GM12865 (cell line): ENCODE measurements around the gene CLEC2L.
A peak's percentile ranks its signal among the peaks of the same experiment; 100 is the strongest.

Experiments
- DNase-seq: peaks from one replicate; pipeline ENCODE4 v3.0.0; 2010; ENCODE audit warnings: low read depth
- H3K4me3 ChIP-seq: 2 replicates; pipeline ENCODE4 v1.5.1; 2011; ENCODE audit warnings: mild to moderate bottlenecking, low read depth, low read length, control low read depth
- CTCF ChIP-seq: IDR thresholded peaks from 2 replicates; pipeline ENCODE4 v1.5.1; 2011; ENCODE audit warnings: low read length, control low read depth, low read depth, inconsistent platforms; ENCODE audit not compliant: insufficient read depth; ENCODE audit errors: missing control alignments

CLEC2L gene

DNA sequence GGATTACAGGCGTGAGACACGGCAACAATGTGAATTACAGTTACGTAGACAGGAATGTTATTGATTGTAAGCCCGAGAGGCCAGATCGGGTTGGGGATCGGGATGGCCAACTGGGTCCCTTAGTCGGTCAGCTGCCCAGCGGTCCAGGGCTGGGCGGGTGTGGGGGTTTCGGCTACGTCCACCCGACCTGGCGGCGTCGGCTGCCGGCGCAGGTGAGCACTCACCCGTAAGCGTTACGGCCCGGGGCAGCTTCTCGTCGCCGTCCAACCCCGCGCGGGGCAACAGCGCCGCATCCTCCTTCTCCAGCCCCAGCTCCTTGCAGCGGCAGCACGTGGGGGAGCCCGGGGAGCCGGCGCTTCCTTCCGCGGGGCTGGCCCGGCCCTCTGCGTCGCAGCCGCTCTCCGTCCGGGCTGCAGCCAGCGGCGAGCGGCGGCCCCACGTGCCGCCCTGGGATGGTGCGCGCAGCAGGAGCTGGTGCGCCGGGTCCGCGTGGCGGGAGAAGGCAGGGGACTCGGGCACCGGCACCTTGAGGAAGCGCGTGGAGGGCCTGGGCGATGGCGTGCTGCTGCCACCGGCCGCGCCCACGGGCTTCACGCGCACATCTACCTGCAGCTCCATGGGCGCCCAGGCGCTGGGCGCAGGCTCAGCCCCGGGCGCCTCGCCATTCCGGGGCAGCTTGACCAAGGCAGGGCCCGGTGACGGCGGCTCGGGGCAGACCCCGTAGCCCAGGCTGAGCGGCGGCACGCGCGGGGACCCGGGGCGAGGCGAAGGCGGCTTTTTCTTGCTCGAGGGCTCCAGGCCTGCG lies 40.6 kb upstream of the CLEC2L start:
- no peak overlapping the region for H3K4me3 ChIP-seq
- no peak for TF ChIP-seq CTCF

DNA sequence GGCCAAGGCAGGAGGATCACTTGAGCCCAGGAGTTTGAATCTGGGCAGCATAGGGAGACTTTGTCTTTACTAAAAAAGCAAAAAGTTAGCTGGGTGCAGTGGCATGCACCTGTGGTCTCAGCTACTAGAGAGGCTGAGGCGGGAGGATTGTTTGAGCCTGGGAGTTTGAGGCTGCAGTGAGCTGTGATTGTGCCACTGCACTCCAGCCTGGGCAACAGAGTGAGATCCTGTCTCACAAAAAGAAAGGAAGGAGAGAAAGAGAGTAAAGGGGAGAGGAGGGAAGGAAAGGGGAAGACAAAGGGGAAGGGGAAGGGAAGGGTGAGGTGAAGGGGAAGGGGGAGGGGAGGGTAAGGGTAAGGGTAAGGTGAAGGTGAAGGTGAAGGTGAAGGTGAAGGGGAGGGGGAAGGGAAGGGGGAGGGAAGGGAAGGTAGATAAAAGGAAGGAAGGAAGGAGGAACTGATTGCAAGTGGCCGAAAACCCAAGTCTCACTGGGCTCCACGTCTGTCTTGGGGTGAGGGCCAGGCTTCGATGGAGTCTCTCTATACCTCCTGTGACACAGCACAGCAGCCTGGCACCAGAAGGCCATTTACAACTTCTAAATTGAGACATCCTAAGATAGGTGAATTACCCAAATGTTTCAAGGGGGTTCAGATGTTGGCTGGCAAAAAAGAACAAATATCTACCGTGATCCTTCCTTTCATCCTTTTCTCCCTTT lies 36.0 kb upstream of the CLEC2L start:
- DNase-seq = no peak
- no peak overlapping the region for H3K4me3 ChIP-seq
- no peak for TF ChIP-seq CTCF

More for the DNA sequence above, 40.6 kb upstream of the CLEC2L start:
- peak; percentile 8 for DNase-seq

DNA sequence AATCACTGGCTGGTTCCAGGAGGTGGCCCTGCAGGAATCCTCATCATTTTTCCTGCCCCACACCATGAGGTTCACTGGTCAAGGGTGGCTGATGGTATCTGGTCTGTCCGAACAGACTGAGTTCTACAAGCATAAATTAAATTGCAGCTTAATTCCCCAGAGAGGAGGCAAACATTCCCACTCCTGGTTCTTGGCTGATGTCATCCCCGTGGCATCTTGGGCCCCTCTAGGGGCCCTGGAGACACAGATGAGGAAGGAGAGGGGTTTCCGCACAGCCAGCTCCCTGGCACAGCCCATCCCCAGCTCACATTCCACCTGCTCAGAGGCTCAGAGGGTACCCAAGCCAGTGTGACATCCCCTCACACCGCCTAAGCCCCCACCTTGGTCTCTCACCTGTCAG lies 34.7 kb upstream of the CLEC2L start:
- TF ChIP-seq CTCF = no peak
- no peak for DNase-seq
- H3K4me3 ChIP-seq = no peak overlapping the region

GRCh38 chr7:139490130-139490529 lies 33.4 kb upstream of the CLEC2L start:
- H3K4me3 ChIP-seq = no peak overlapping the region
- TF ChIP-seq CTCF = no peak
- DNase-seq = no peak

- no peak for DNase-seq
- no peak for TF ChIP-seq CTCF
- H3K4me3 ChIP-seq = no peak overlapping the region
Measured at GRCh38 chr7:139492293-139492692, 31.2 kb upstream of the CLEC2L start.

DNA sequence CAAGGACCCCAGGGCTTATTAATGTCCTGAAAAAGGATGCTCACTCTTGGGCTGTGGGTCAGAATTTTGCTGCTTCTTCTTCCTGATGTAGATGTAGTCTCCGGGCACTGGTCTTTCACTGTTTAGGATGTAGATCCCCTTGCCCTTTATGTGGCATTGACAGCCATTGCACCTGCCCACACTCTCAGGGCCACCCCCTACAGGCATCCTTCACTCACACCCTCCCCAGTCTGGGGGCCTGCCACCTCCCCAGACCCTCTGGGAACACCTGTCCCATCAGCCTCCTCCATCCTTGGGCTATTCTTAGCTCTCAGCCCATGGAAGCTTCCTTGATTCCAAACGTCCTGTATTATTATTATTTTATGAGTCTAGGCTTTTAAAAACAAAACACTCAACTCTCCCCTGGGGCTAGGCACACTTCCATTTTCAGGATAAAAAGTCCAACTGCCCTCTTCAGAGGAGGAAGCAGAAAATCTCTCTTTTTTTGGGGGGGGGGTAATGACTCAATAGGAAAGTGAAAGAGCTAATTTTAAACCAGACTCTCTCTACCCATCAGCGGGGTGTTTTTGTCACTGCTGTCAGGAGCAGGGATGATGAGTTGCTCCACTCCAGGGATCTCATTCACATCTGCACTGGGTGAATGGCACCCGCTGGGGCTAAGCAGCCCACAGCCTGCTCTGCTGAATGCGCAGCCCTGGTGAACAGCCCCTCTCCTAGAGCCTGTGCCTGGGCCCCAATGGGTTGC lies 28.5 kb upstream of the CLEC2L start:
- DNase-seq = peak; percentile 83
- TF ChIP-seq CTCF = no peak

More for the DNA sequence above, 28.5 kb upstream of the CLEC2L start:
- peak overlapping the region; percentile 22 for H3K4me3 ChIP-seq
